NCI-H2029 (cell line): ENCODE data around the gene MISP3.
"Not testable (repeated sequence)": the region's sequence is repeated elsewhere in the genome, so short reads cannot be mapped to it uniquely, and the experiment has no call there.

Experiments used
- DNase-seq: peaks from one replicate; lab custom pipeline; 2025; lab: John Stamatoyannopoulos, UW

Gene MISP3

DNA sequence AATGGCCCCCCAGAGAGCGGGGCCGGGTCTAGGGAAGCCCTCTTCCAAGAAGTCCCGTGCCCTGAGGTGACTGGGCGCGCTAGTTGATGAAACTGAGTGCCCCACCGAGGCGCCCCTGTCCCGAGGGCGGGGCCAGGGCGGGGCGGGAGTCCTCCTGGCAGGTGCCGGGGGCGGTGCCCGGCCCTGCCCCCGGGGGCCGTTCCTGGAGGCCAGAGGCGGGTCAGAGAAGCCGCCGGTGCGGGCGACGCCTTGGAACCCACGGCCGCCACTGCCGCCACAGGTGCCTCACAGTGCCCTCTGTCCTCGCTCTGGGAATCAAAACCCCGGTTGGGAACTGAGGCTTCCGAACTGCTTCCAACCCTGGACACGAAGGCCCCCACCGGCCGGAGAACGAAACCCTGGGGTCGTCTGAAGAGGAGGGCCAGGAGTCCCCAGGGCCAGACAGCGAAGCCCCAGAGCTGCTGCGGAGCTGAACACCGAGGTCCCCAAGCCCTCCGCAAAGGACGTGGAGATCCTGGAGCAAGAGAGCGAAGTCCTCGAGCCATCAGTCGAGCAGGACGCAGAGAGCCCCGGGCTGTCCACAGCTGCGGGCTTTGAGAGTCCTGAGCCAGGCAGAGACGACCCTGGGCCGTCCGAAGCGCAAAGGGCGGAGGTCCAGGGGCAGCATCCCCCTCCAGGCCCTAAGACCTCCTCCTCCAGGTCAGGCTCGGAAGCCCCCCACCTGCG is at the start of gene MISP3:
Gene MISP3 (plus strand): TSS at position 252 of the 726 bp plus-strand sequence. CDS start 524 bp downstream, outside the sequence.
- peak; percentile 34 for DNase-seq

DNA sequence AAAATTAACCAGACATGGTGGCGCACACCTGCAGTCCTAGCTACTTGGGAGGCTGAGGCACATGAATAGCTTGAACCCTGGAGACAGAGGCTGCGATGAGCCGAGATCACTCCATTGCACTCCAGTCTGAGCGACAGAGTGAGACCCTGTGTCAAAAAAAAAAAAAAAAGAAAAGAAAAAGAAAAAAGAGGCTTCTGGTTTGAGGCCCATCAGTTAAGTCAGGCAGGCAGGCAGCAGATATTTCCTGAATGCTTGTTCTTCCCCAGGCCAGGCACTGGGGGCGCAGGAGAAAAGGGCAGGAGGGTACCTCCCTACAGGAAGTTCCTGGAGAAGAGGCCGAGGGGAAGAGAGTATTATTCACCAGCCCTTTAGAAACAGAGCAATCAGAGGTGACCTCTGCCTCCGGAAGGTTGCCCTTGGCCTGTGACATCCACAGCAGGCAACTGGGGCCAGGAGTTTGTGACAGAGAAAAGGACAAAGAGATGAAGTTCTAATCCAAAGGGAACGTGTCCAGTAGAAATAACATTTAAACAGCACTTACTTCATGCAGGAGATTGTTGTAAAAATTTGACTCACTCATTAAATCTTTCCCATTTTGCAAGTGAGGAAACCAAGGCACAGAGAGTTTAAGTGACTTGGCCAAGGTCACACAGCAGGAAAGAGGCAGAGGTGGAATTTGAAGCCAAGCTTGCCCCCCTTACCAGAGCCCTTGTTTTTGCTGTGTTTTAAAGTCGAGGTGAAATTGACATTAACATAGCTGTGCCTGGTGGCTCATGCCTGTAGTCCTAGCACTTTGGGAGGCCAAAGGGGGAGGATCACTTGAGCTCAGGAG is 49.0 kb upstream of the MISP3 start:
- no peak for DNase-seq

DNA sequence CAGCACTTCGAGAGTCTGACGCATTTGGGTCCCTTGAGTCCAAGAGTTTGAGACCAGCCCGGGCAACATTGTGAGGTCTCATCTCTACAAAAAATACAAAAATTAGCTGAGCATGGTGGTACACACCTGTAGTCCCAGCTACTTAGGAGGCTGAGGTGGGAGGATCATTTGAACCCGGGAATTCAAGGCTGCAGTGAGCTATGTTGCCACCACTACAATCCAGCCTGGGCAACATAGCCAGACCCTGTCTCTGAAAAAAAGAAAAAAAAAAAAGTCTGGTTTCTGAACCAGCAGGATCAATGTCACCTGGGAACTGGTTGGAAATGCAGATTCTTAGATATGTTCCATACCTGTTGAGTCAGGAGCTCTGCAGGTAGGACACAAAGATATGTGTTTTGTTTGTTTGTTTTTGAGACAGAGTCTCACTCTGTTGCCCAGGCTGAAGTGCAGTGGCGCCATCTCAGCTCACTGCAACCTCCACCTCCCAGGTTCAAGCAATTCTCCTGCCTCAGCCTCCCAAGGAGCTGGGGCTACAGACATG is 45.9 kb upstream of the MISP3 start:
- DNase-seq = not testable (repeated sequence)

DNA sequence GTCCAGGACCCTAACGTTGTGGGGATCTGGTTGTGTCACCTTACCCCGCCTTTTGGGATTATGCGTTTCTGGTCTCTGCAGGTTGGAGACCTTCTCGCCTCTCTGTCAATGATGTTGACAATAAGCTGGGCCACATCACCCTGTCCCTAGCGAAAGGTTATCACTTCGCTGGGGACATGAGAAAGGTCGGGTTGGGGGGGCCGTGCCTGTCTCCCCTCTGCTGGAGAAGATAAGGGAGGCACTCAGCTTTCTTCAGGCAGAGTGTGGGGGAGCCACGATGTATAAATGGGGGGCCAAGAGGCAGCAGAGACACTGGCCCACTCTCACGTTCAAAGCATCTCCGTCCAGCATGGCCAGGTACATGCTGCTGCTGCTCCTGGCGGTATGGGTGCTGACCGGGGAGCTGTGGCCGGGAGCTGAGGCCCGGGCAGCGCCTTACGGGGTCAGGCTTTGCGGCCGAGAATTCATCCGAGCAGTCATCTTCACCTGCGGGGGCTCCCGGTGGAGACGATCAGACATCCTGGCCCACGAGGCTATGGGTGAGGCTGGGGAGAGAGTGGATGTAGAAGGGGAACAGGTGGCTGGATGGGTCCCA is 44.6 kb upstream of the MISP3 start, which contains the start of gene RLN3:
Gene RLN3 (plus strand): TSS at position 293 of the 595 bp plus-strand sequence. CDS start 57 bp downstream, at position 350.
- no peak for DNase-seq

DNA sequence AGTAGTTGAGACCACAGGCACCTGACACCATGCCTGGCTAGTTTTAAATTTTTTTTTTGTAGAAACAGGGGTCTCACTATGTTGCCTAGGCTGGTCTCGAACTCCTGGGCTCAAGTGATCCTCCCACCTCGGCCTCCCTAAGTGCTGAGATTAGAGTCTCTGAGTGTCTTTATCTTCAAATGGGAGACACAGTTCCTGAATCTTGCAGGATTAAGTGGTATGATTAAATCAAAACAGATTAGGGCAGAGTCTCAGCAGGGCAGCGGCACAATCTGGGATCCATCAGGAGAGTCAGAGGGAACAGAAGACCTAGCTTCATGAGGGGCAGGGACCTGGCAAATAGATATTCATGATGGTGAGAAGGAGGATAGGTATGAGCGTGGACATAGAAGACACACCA is 43.7 kb upstream of the MISP3 start:
- no peak for DNase-seq

DNA sequence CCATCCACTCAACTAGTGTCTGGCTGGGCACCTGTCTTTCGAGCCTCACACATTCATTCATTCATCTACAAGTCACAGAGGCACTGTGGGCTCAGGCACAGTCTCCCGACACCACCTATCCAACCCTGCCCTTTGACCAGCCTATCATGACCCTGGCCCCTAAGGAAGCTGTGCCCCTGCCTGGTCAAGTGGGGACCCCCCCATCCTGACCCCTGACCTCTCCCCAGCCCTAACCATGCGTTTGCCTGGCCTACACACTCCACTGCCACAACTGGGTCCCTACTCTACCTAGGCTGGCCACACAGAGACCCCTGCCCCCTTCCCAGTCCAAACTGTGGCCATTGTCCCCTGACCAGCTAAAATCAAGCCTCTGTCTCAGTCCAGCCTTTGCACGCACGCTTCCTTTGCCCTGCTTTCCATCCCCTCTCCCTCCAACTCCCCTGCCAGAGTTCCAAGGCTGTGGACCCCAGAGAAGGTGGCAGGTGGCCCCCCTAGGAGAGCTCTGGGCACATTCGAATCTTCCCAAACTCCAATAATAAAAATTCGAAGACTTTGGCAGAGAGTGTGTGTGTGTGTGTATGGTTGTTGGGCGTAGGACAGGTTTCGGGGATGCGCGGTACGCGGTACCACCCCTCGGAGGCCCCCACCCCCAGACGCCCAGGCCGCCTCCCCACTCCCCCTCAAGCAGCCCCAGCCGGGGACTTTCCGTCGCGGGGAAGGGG is 41.4 kb upstream of the MISP3 start:
- DNase-seq = no peak

DNA sequence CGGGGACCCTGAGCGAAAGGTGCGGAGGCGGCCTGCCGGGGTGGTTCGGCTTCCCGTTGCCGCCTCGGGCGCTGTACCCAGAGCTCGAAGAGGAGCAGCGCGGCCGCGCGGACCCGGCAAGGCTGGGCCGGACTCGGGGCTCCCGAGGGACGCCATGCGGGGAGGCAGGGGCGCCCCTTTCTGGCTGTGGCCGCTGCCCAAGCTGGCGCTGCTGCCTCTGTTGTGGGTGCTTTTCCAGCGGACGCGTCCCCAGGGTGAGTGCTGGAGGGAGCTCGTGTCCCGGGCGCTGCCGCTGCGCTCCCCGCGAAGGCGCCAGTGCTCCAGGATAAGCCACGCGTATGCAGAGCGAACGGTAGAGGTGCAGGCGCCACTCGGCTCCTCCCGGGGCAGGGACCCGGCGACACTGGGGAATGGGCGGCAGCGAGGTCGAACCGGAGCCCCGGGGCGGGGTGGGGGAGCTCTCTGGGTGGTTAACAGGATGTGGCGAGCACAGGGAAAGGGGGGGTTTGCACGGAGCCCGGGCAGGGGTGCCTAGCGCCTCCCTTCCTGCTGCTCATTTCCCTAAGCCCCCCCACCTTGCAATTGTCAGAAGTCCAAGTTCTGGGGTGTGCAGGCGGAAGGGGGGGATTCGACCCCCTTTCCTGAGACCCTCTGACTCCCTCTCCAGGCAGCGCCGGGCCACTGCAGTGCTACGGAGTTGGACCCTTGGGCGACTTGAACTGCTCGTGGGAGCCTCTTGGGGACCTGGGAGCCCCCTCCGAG is 40.7 kb upstream of the MISP3 start, which contains the start of gene IL27RA:
Gene IL27RA (plus strand): TSS at position 44 of the 762 bp plus-strand sequence. CDS start 111 bp downstream, at position 155.
- no peak for DNase-seq

DNA sequence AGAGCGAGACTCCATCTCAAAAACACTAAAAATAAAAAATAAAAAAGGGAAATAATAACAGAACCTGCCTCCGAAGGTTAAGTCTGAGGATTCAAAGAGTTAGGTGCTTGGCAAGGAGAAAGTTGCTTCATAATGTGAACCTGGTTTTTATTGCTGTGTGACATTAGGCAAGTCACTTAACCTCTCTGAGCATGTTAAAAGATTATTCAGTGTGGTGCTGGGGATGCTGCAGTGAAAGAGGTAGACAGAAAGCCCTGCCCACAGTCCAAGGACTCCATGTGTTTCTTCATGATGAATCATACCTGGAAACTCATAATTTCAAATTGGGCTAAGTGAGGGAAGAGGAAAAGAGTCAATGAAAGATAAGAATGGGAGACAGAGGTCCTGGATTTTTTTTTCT is 38.6 kb upstream of the MISP3 start:
- no peak for DNase-seq

DNA sequence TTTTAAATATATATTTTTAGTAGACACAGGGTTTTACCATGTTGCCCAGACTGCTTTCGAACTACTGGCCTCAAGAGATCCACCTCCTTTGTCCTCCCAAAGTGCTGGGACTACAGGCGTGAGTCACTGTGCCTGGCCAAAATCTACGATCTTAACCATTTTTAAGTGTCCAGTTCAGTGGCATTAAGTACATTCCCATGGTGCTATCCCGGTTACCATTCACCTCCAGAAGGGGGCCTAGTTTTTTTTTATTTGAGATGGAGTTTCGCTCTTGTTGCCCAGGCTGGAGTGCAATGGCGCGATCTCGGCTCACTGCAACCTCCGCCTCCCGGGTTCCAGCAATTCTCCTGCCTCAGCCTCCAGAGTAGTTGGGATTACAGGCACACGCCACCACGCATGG is 37.4 kb upstream of the MISP3 start:
- DNase-seq = not testable (repeated sequence)

DNA sequence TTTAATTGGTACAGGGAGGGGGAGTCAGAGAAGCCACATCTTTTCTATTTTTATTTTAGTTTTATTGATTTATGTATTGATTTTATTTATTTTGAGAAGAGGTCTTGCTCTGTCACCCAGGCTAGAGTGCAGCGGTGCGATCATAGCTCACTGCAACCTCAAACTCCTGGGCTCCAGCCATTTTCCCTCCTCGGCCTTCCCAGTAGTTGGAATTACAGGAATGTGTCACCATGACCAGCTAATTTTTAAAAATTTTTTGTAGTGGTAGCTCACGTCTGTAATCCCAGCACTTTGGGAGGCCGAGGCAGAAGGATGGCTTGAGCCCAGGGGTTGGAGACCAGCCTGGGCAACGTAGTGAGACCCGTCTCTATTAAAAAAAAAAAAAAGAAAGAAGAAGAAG is 36.9 kb upstream of the MISP3 start:
- DNase-seq = no peak

DNA sequence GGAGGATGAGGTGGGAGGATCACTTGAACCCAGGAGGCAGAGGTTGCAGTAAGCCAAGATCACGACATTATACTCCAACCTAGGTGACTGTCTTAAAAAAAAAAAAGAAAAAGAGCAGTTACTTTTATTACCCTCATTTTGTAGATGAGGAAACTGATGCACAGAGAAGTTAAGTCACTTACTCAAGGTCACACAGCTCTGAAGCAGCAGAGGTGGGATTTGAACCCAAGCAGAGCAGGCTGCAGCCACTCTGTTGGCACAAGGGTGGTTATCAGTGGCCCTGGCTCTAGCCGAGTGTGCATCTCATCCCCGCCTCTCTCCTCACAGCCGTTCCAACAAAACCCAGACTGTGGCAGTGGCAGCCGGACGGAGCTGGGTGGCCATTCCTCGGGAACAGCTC is 33.4 kb upstream of the MISP3 start:
- no peak for DNase-seq

DNA sequence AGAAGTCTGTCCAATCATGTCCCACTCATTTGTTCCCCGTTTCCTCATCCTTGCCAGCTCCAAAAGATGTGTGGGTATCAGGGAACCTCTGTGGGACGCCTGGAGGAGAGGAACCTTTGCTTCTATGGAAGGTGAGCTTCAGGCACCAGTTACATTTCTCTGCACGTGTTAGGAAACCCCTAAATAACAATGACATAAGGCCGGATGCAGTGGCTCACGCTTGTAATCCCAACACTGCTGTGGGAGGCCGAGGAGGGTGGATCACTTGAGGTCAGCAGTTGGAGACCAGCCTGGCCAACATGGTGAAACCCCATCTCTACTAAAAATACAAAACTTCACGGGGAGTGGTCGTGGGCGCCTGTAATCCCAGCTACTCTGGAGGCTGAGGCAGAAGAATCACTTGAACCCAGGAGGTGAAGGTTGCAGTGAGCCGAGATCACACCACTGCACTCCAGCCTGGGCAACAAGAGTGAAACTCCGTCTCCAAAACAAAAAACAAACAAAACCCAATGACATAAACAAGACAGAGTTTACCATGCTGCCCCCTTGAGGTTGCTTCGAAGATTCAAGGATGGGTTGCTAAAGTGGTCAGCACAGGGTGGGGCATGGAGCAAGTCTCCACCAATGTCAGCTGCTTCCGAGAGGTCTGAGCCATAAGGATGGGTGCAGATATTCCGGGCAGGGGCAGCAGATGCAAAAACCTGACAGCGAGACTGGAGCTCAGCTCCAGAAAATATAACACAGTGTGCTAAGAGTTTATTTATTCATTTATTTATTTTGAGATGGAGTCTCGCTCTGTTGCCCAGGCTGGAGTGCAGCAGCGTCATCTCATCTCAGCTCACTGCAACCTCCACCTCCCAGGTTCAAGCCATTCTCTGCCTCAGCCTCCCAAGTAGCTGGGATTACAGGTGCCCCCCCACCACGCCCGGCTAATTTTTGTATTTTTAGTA is 29.7 kb upstream of the MISP3 start:
- DNase-seq = peak; percentile 40

DNA sequence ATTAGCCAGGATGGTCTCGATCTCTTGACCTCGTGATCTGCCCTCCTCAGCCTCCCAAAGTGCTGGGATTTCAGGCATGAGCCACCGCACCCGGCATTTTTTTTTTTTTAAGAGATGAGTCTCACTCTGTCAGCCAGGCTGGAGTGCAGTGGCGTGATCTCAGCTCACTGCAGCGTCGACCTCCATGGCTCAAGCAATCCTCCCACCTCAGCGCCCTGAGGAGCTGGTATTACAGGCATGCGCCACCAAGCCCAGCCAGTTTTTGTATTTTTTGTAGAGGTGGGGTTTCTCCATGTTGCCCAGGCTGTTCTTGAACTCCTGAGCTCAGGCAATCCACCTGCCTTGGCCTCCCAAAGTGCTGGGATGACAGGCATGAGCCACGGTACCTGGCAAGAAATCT is 24.7 kb upstream of the MISP3 start:
- DNase-seq = not testable (repeated sequence)

DNA sequence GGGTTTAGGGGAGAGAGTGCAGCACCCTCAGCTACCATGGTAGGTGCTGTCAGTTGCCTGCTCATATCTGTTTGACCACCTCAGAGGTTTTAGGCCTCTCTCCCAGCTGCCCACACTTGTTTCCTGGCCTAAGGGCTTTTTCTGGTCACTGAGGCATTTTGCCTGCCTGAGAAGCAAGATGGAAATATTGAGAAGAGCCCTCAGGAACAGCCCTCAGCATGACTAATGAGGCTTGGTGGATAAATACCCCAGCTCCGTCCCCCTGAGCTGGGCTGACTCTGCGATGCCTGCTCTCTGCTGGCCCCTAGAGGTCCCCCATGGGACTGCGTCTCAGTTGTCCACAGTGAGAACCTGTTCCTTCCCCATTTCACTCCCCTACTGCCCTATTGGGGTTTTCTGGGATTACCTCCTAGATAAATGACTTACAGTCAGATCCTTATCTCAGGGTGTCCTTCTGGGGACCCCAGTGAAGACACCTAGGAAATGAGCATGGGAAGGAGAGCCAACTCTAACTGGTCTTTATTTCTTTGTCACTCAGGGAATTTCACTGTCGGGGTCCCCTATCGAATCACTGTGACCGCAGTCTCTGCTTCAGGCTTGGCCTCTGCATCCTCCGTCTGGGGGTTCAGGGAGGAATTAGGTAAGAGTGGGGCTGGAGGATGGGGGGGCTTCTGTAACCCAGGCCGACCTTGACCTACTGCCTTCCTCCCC is 24.0 kb upstream of the MISP3 start:
- DNase-seq = peak; percentile 21

DNA sequence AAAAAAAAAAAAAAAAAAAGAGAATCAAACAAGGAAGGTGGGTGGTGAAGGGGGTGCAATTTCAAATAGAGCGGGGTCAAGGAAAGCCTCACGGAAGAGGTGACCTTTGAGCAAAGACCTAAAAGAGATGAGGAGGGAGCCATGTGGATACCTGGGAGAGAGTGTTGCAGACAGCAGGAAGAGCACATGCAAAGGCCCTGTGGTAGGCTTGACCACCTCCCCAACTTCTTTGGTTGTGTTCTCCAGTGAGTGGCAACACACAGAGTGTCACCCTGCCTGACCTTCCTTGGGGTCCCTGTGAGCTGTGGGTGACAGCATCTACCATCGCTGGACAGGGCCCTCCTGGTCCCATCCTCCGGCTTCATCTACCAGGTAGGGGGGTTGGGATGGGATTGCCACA is 22.1 kb upstream of the MISP3 start:
- no peak for DNase-seq

DNA sequence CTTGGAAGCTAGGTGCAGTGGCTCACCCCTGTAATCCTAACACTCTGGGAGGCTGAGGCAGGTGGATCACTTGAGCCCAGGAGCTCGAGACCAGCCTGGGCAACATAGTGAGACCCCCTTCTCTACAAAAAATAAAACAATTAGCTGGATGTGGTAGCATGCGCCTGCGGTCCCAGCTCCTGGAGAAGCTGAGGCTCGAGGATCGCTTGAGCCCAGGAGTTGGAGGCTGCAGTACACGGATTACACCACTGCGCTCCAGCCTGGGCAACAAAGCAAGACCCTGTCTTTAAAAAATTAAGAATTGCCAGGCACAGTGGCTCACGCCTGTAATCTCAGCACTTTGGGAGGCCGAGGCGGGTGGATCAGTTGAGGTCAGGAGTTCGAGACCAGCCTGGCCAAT is 21.6 kb upstream of the MISP3 start:
- DNase-seq = not testable (repeated sequence)

DNA sequence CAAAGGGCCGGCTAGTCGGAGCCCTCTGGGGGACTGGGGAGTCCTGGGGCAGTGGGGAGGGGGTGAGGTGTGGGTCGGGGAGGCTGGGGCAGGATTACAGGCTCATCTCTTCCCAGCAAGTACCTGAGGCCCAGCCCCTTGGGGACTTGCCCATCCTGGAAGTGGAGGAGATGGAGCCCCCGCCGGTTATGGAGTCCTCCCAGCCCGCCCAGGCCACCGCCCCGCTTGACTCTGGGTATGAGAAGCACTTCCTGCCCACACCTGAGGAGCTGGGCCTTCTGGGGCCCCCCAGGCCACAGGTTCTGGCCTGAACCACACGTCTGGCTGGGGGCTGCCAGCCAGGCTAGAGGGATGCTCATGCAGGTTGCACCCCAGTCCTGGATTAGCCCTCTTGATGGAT is 20.6 kb upstream of the MISP3 start:
- no peak for DNase-seq

DNA sequence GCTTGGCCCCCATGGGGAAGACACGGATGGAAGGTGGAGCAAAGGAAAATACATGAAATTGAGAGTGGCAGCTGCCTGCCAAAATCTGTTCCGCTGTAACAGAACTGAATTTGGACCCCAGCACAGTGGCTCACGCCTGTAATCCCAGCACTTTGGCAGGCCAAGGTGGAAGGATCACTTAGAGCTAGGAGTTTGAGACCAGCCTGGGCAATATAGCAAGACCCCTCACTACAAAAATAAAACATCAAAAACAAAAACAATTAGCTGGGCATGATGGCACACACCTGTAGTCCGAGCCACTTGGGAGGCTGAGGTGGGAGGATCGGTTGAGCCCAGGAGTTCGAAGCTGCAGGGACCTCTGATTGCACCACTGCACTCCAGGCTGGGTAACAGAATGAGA is 20.1 kb upstream of the MISP3 start:
- DNase-seq = no peak

DNA sequence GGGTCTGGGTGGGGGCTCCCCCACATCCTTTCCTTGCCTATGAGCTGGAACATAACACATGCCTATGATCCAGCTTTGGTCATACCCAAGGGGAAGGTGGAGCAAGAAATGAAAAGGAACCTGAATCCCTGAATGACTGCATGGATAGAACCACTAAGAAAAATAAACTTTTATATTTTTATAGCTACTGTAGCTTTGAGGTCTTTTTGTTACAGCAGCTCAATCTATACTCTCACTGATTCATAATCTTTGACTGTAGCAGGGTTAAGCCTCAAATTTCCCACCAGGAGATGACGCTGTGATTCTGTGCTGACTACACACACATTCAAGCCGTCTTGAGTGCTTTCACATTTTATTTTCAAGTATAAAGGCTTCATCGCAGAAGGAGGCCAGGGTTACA is 19.6 kb upstream of the MISP3 start:
- no peak for DNase-seq
